Measurements from ENCODE around the gene NT5DC2.

GRCh38 chr3:52495777-52496602 lies 37.7 kb downstream of the NT5DC2 start:
- no peak for TF ChIP-seq EP300 (IDR thresholded peaks at IDR 0.05)
- peak in 1 of 2 donors; percentile 10 for TF ChIP-seq POLR2A (IDR thresholded peaks at IDR 0.05)
- TF ChIP-seq, protein P1, sequence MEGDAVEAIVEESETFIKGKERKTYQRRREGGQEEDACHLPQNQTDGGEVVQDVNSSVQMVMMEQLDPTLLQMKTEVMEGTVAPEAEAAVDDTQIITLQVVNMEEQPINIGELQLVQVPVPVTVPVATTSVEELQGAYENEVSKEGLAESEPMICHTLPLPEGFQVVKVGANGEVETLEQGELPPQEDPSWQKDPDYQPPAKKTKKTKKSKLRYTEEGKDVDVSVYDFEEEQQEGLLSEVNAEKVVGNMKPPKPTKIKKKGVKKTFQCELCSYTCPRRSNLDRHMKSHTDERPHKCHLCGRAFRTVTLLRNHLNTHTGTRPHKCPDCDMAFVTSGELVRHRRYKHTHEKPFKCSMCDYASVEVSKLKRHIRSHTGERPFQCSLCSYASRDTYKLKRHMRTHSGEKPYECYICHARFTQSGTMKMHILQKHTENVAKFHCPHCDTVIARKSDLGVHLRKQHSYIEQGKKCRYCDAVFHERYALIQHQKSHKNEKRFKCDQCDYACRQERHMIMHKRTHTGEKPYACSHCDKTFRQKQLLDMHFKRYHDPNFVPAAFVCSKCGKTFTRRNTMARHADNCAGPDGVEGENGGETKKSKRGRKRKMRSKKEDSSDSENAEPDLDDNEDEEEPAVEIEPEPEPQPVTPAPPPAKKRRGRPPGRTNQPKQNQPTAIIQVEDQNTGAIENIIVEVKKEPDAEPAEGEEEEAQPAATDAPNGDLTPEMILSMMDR (IDR thresholded peaks at IDR 0.05): no peak
- TF ChIP-seq POLR2AphosphoS5 (IDR thresholded peaks at IDR 0.05): peak; percentile 53
